Pancreas (tissue), 10 donors: ENCODE data around the gene KCNN3. TPM values are rescaled to one million over a fixed set of nuclear protein-coding genes. Genes with fewer than 3 reads are reported as not detected.

Experiments
- ATAC-seq, 4 donors: fragments of 200-7000 bp; cut with Tn5 transposase; one replicate each; pipeline versions ENCODE4 v1.8.0 to v1.9.1; 2020; ENCODE audit warnings: mild to moderate bottlenecking in 4 of 4, moderate library complexity in 4 of 4
- DNase-seq, 6 donors: peaks; one replicate each; pipeline ENCODE4 v3.0.0-alpha.2; 2020
- FAIRE-seq: peaks from 2 replicates; lab custom pipeline; 2012; peaks lifted over from hg19 to GRCh38; lab: Jason Lieb, UNC
- H3K27ac ChIP-seq, 4 donors: fragments of 200-600 bp; sonication (generic); 1 replicate in 3 of 4; 2 replicates in 1 of 4; pipeline versions ENCODE4 v1.5.0 to v1.8.0; 2020
- H3K27me3 ChIP-seq, 4 donors: fragments of 200-600 bp; one replicate each; pipeline ENCODE4 v1.8.0; 2021
- H3K36me3 ChIP-seq, 3 donors: fragments of 200-600 bp; sonication (generic) in 1 of 3; one replicate each; pipeline versions ENCODE4 v1.5.0 to v1.8.0; 2020 to 2021
- H3K4me1 ChIP-seq, 3 donors: fragments of 200-600 bp; one replicate each; pipeline ENCODE4 v1.8.0; 2021
- H3K4me3 ChIP-seq, 4 donors: fragments of 200-600 bp; sonication (generic) in 2 of 4; one replicate each; pipeline versions ENCODE4 v1.5.0 to v1.8.0; 2020 to 2021
- H3K9me3 ChIP-seq, 4 donors: fragments of 200-600 bp; one replicate each; pipeline ENCODE4 v1.8.0; 2021
- CTCF ChIP-seq, 4 donors: fragments of 200-600 bp; sonication (generic) in 3 of 4; IDR thresholded peaks; one replicate each; pipeline versions ENCODE4 v1.5.0 to v1.8.0; 2021; ENCODE audit warnings: antibody characterized with exemption in 4 of 4
- WGBS, 2 donors: extraction: QIAGEN DNeasy Blood & Tissue Kit; methylation state at CpG; one replicate each; pipeline ENCODE4 v1.1.7; 2013; 5-methylcytosine and 5-hydroxymethylcytosine counted together
- intact Hi-C, 3 donors: fragments of 100-400 bp; cut with DNase I; formaldehyde crosslinking; loops; one replicate each; pipeline versions ENCODE4 v1.11.1 to v1.14.2; 2022
- polyA plus RNA-seq, 2 donors: library from polyadenylated mRNA; stranded (reverse); fragments of 200-250 nt; gene quantifications; one replicate each; pipeline ENCODE4 v1.2.3, GENCODE V29; 2013
- total RNA-seq, 6 donors: library from RNA; stranded (reverse); fragmentation: NEBNext Ultra II Directional in 4 of 6; extraction: Animal tissue kit (Norgen Biotek cat#: 25700) in 4 of 6; gene quantifications; one replicate each; pipeline versions ENCODE4 v1.2.1 to v1.2.4, GENCODE V29; 2021 to 2023
- donor health status: healthy with polysubstance abuse.
- donor health status: DM: no; HTN: no; CAD: no; lungs with moderate emphysema.
- donor health status: DM: no; HTN: no; CAD: no.
- donor health status: control.
- donor health status: control.
- donor health status: Bipolar disorder and iron deficiency.
- donor health status: DM: yes; HTN: yes; CAD: no.
- donor health status: DM: no; HTN: no; CAD: no.
- donor health status: DM: no; HTN: no; CAD: no.
- donor health status: DM: yes; HTN: yes; CAD: no.

The KCNN3 gene
- total and polyA plus RNA-seq, 8 donors: 0.11 to 1.0 (median 0.33) TPM

GRCh38 chr1:154846565-154847442, 23.3 kb downstream of the KCNN3 start:
- no peaks in the 10 kb centered on the region for H3K36me3 ChIP-seq
- intact Hi-C loops: no loop called here
- no peak for ATAC-seq
- WGBS, 2 donors: 70 to 73% methylated on average over 19 of the region's 19 CpGs
- no peaks in the 10 kb centered on the region for H3K9me3 ChIP-seq
- no peaks in the 10 kb centered on the region for H3K27me3 ChIP-seq
- H3K27ac ChIP-seq: no peak overlapping the region
- FAIRE-seq: no peak
- no peak for DNase-seq
- H3K4me1 ChIP-seq: no peaks in the 10 kb centered on the region
- TF ChIP-seq CTCF (IDR thresholded peaks at IDR 0.05): no peak
- H3K4me3 ChIP-seq: no peak overlapping the region

GRCh38 chr1:154845879-154846278, 24.2 kb downstream of the KCNN3 start:
- Histone ChIP-seq H3K27me3 (no peaks in the 10 kb centered on the region), H3K4me1 (no peaks in the 10 kb centered on the region), H3K4me3 (no peak overlapping the region), H3K9me3 (no peaks in the 10 kb centered on the region), H3K27ac (no peak overlapping the region), H3K36me3 (no peaks in the 10 kb centered on the region)
- DNase-seq (no peak), ATAC-seq (no peak), FAIRE-seq (no peak)
- no peak for TF ChIP-seq CTCF (IDR thresholded peaks at IDR 0.05)
- 58 to 67% methylated on average over 6 of the region's 6 CpGs for WGBS, 2 donors
- intact Hi-C loops: no loop called here

GRCh38 chr1:154845174-154845573, 24.9 kb downstream of the KCNN3 start:
- no peak for ATAC-seq
- no peak for FAIRE-seq
- 67 to 73% methylated on average over 3 of the region's 3 CpGs for WGBS, 2 donors

GRCh38 chr1:154844297-154844681, 25.8 kb downstream of the KCNN3 start:
- no peak for DNase-seq
- no peak for FAIRE-seq
- no peak for ATAC-seq

More at GRCh38 chr1:154845174-154845573, 24.9 kb downstream of the KCNN3 start:
- intact Hi-C loops: no loop called here
- H3K4me1 ChIP-seq: no peaks in the 10 kb centered on the region
- H3K4me3 ChIP-seq: no peak overlapping the region
- DNase-seq: no peak
- H3K36me3 ChIP-seq: no peaks in the 10 kb centered on the region
- H3K9me3 ChIP-seq: no peaks in the 10 kb centered on the region
- H3K27me3 ChIP-seq: no peaks in the 10 kb centered on the region
- no peak for TF ChIP-seq CTCF (IDR thresholded peaks at IDR 0.05)
- no peak overlapping the region for H3K27ac ChIP-seq

More at GRCh38 chr1:154844297-154844681, 25.8 kb downstream of the KCNN3 start:
- no peaks in the 10 kb centered on the region for H3K36me3 ChIP-seq
- H3K27ac ChIP-seq: no peak overlapping the region
- no peaks in the 10 kb centered on the region for H3K9me3 ChIP-seq
- no peak for TF ChIP-seq CTCF (IDR thresholded peaks at IDR 0.05)
- H3K4me1 ChIP-seq: no peaks in the 10 kb centered on the region
- intact Hi-C loops: no loop called here
- H3K27me3 ChIP-seq: no peaks in the 10 kb centered on the region
- WGBS, 2 donors: 80% methylated on average over 10 of the region's 10 CpGs
- H3K4me3 ChIP-seq: no peak overlapping the region
